GM21423 (cell line): ENCODE results near the gene ATP6V0E2.

ENCODE experiments used
- ATAC-seq: cut with Tn5 transposase; IDR thresholded peaks from one replicate; pipeline ENCODE4 v1.9.1; 2021; ENCODE audit warnings: mild to moderate bottlenecking, moderate library complexity; ENCODE audit not compliant: unreplicated experiment

ATP6V0E2 gene

GRCh38 chr7:149838224-149838991, 35.4 kb upstream of the ATP6V0E2 start, which contains the start of gene ZNF862:
TSS of gene ZNF862 (plus strand) at chr7:149838375. CDS start at chr7:149838612, 237 bp downstream.
- ATAC-seq = peak; percentile 99

- no peak for ATAC-seq
These were observed 34.8 kb upstream of the ATP6V0E2 start for GRCh38 chr7:149838992-149839408.

GRCh38 chr7:149839933-149840332, 33.8 kb upstream of the ATP6V0E2 start:
- no peak for ATAC-seq

GRCh38 chr7:149843566-149843965, 30.2 kb upstream of the ATP6V0E2 start:
- no peak for ATAC-seq

- no peak for ATAC-seq
These were observed 29.3 kb upstream of the ATP6V0E2 start for GRCh38 chr7:149844445-149844844.

- ATAC-seq = no peak
These were observed 28.4 kb upstream of the ATP6V0E2 start for GRCh38 chr7:149845257-149845980.

GRCh38 chr7:149846021-149846420, 27.7 kb upstream of the ATP6V0E2 start:
- no peak for ATAC-seq

- ATAC-seq = peak; percentile 74
These were observed 27.2 kb upstream of the ATP6V0E2 start for GRCh38 chr7:149846436-149847046.

- ATAC-seq = no peak
These were observed 24.6 kb upstream of the ATP6V0E2 start for GRCh38 chr7:149849174-149849573.

GRCh38 chr7:149850007-149850594, 23.7 kb upstream of the ATP6V0E2 start:
- no peak for ATAC-seq

GRCh38 chr7:149850716-149851115, 23.1 kb upstream of the ATP6V0E2 start:
- ATAC-seq = no peak

- no peak for ATAC-seq
These were observed 22.3 kb upstream of the ATP6V0E2 start for GRCh38 chr7:149851449-149851848.

GRCh38 chr7:149853157-149853556, 20.6 kb upstream of the ATP6V0E2 start:
- no peak for ATAC-seq

GRCh38 chr7:149854611-149855360, 19.0 kb upstream of the ATP6V0E2 start:
- no peak for ATAC-seq

GRCh38 chr7:149855361-149856305, 18.1 kb upstream of the ATP6V0E2 start:
- no peak for ATAC-seq

GRCh38 chr7:149856583-149856982, 17.2 kb upstream of the ATP6V0E2 start:
- ATAC-seq = no peak

GRCh38 chr7:149859369-149859768, 14.4 kb upstream of the ATP6V0E2 start:
- ATAC-seq = no peak

GRCh38 chr7:149859876-149860275, 13.9 kb upstream of the ATP6V0E2 start:
- no peak for ATAC-seq
